ENCODE data around the gene BLOC1S6. TPM values are rescaled to one million over a fixed set of nuclear protein-coding genes. Genes with fewer than 3 reads are reported as not detected.

The BLOC1S6 gene
- total and polyA plus RNA-seq, 12 donors, result 9.9 to 87.1 (median 50.7) TPM

- Histone ChIP-seq H3K4me3 (peak within 1 kb of the TSS; percentile 78 to 93 (median 82)), H3K36me3 (replicated peaks in 1 of 2) (no peaks in the 10 kb centered on the region), H3K4me1 (replicated peaks in 1 of 2) (peaks cover 18 to 34% of the 10 kb centered on the region in 2 donors), H3K9me3 (replicated peaks in 1 of 3) (no peaks in the 10 kb centered on the region), H3K27me3 (no peaks in the 10 kb centered on the region), H3K27ac (peak within 1 kb of the TSS; percentile 87 to 95 (median 89))
- peak; percentile 82 to 92 (median 91) for DNase-seq
- intact Hi-C loops (cut with DNase I), result no loop called here
- WGBS, 4 donors, result 2 to 5% (median 3%) methylated on average over 18 to 53 of the region's 53 CpGs
- TF ChIP-seq CTCF (IDR thresholded peaks at IDR 0.05), result no peak
- peak; percentile 63 to 90 for TF ChIP-seq POLR2A (IDR thresholded peaks at IDR 0.05)
Observed at GRCh38 chr15:45634432-45635190, 47.4 kb downstream of the BLOC1S6 start, which contains the start of gene SQOR. TSS of gene SQOR (plus strand) at chr15:45635029. CDS start at chr15:45658924, 23,895 bp downstream.

- Histone ChIP-seq H3K27me3 (no peaks in the 10 kb centered on the region), H3K4me3 (peak overlapping the region; percentile 78 to 93 (median 82)), H3K9me3 (replicated peaks in 1 of 3) (no peaks in the 10 kb centered on the region), H3K27ac (peak overlapping the region; percentile 87 to 95 (median 89)), H3K36me3 (replicated peaks in 1 of 2) (no peaks in the 10 kb centered on the region), H3K4me1 (replicated peaks in 1 of 2) (peaks cover 18 to 35% of the 10 kb centered on the region in 2 donors)
- DNase-seq, result peak; percentile 55 to 80 (median 68)
- 0 to 1% (median 0%) methylated on average over 13 to 29 of the region's 29 CpGs for WGBS, 4 donors
- TF ChIP-seq CTCF (IDR thresholded peaks at IDR 0.05) (peak; percentile 18 to 49 (median 42)), POLR2A (IDR thresholded peaks at IDR 0.05) (no peak)
- intact Hi-C loops (cut with DNase I), result no loop called here
Observed at GRCh38 chr15:45635191-45635638, 48.0 kb downstream of the BLOC1S6 start.

DNA sequence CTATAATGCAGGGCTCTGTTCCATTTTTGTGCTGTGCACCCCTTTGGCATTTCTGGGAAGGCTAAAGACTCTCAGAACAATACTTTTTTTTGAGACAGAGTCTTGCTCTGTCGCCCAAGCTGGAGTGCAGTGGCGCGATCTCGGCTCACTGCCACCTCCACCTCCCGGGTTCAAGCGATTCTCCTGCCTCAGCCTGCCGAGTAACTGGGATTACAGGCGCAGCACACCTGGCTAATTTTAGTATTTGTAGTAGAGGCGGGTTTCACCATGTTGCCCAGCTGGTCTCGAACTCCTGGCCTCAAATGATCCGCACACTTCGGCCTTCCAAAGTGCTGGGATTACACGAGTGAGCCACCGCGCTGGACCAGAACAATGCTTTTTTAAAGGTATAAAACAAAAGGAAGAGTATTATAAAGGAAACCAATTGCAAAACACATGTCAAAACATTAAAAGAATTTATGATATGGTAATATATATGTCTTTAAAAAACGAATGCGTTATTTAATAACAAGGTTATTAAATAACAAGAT lies 48.6 kb downstream of the BLOC1S6 start:
- Histone ChIP-seq H3K4me1 (replicated peaks in 1 of 2) (peaks cover 18 to 41% of the 10 kb centered on the region in 2 donors), H3K36me3 (replicated peaks in 1 of 2) (no peaks in the 10 kb centered on the region), H3K4me3 (peak overlapping the region in 3 of 4 donors; percentile 78 to 93 (median 79)), H3K9me3 (replicated peaks in 1 of 3) (no peaks in the 10 kb centered on the region), H3K27ac (peak overlapping the region; percentile 87 to 95 (median 89)), H3K27me3 (no peaks in the 10 kb centered on the region)
- DNase-seq, result peak in 1 of 7 donors; percentile 48
- no peak for TF ChIP-seq CTCF (IDR thresholded peaks at IDR 0.05)
- TF ChIP-seq POLR2A (IDR thresholded peaks at IDR 0.05), result no peak
- intact Hi-C loops (cut with DNase I), result no loop called here
- WGBS, 4 donors, result 57 to 71% (median 65%) methylated on average over 17 of the region's 17 CpGs

- Histone ChIP-seq H3K4me1 (replicated peaks in 1 of 2) (peaks cover 30 to 54% of the 10 kb centered on the region in 2 donors), H3K27me3 (no peaks in the 10 kb centered on the region), H3K4me3 (peak overlapping the region in 1 of 4 donors; percentile 33), H3K9me3 (replicated peaks in 1 of 3) (no peaks in the 10 kb centered on the region), H3K27ac (peak overlapping the region; percentile 42 to 83 (median 72)), H3K36me3 (replicated peaks in 1 of 2) (no peaks in the 10 kb centered on the region)
- intact Hi-C loops (cut with DNase I), result no loop called here
- no peak for DNase-seq
- no peak for TF ChIP-seq POLR2A (IDR thresholded peaks at IDR 0.05)
- no peak for TF ChIP-seq CTCF (IDR thresholded peaks at IDR 0.05)
- WGBS, 4 donors, result 84 to 92% (median 88%) methylated on average over 1 of the region's 1 CpG
Observed at GRCh38 chr15:45637141-45637540, 50.0 kb downstream of the BLOC1S6 start.

Measured in adrenal gland (tissue), 12 donors.